DOHH2 (cell line): Measurements from ENCODE around the gene PPM1F.

Source experiments
- EZH2phosphoT487 ChIP-seq: fragments of 200-600 bp; sonication (generic); IDR thresholded peaks from 2 replicates; pipeline ENCODE4 v1.6.1; 2017; ENCODE audit warnings: borderline replicate concordance, mild to moderate bottlenecking, antibody characterized with exemption, low read length, moderate library complexity, mixed read lengths
- TF ChIP-seq, protein P1 (sequence below): fragments of 200-600 bp; sonication (generic); IDR thresholded peaks from one replicate; pipeline ENCODE4 v1.5.1; 2014; ENCODE audit warnings: antibody characterized with exemption, mild to moderate bottlenecking, low read depth, low read length; ENCODE audit not compliant: poor library complexity, severe bottlenecking

DNA sequence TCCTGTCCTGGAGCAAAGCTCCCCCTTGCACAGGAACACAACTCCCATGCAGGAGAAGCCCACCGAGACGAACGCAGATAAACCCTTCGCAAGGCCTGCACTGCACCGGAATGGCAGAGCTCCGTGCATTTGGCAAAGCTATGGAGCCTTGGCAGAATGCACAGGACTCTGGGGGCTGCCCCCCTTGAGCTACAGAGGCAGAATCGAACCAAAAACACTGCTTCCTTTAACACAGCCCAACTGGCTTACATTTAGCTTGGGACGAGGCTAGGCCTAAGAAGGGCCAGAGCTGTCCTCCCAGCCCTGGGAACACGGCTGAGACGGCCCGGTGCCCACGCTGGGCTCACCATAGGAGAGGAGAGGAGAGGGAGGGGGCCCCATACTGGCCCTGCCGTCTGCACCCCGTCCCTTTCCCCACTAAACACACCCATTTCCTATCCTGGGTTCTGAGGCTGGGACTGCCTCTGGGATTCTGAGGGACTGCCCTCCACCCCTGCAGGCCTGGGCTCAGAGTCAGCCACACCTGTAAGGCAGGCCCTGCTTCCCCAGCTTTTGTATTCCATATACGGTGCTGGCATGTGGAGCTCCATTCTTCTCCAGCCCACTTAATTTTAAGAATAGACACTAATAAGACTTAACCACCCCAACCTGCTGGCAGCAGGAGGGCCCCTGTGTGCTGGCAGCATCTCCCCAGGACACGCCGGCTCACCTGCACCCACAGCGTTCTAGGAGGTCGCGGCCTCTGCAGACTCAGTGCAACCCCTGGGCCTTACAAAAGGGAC is 32.9 kb downstream of the PPM1F start:
- TF ChIP-seq, protein P1, sequence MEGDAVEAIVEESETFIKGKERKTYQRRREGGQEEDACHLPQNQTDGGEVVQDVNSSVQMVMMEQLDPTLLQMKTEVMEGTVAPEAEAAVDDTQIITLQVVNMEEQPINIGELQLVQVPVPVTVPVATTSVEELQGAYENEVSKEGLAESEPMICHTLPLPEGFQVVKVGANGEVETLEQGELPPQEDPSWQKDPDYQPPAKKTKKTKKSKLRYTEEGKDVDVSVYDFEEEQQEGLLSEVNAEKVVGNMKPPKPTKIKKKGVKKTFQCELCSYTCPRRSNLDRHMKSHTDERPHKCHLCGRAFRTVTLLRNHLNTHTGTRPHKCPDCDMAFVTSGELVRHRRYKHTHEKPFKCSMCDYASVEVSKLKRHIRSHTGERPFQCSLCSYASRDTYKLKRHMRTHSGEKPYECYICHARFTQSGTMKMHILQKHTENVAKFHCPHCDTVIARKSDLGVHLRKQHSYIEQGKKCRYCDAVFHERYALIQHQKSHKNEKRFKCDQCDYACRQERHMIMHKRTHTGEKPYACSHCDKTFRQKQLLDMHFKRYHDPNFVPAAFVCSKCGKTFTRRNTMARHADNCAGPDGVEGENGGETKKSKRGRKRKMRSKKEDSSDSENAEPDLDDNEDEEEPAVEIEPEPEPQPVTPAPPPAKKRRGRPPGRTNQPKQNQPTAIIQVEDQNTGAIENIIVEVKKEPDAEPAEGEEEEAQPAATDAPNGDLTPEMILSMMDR: no peak
- TF ChIP-seq EZH2phosphoT487: no peak
